ENCODE data around the gene CNTNAP4. TPM values are rescaled to one million over a fixed set of nuclear protein-coding genes. Genes with fewer than 3 reads are reported as not detected.

The CNTNAP4 gene
- total and polyA plus RNA-seq, 2 of the 4 experiments (the other 2 are of a cell fraction) = not detected

DNA sequence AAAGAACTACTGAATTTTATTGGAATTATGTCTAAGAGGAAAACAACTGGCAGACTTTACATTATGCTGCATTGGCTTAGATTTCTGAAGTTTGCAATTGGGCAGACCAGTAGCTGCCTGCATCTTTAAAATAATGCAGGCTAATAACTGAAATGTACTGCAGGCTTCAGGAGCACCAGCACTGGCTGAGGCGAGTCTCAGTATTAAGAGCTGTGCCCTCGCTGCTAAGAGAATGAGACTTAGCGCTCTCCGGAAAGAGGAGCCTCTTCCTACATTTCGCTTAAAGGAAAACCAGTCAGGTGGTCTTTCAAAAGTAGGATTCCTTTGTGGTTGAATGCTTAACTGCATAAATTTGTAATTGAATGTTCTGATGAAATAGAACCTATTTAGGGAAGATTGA, 885 bp downstream of the CNTNAP4 start:
- no peak overlapping the region for H3K4me2 ChIP-seq (ENCODE audit: low read depth, low read length)
- no peak overlapping the region for H4K8ac ChIP-seq (ENCODE audit: low read depth in 2 of 2, low read length in 2 of 2)
- H2BK20ac ChIP-seq (ENCODE audit: low read depth, low read length) = no peak overlapping the region
- H3K36me3 ChIP-seq (ENCODE audit: control insufficient read depth, insufficient read depth, low read length) = no peaks in the 10 kb centered on the region
- DNase-seq = no peak
- no peaks in the 10 kb centered on the region for H4K20me1 ChIP-seq (ENCODE audit: insufficient read depth, low read length)
- no peak overlapping the region for H2AK9ac ChIP-seq (replicated peaks; ENCODE audit: low read depth, low read length, poor library complexity)
- H2AK5ac ChIP-seq (ENCODE audit: low read depth, low read length) = no peak overlapping the region
- no peaks in the 10 kb centered on the region for H3K27me3 ChIP-seq (ENCODE audit: control insufficient read depth, insufficient read depth, low read length)
- no peak overlapping the region for H3K23ac ChIP-seq (ENCODE audit: low read depth, low read length)
- H2AFZ ChIP-seq (replicated peaks; ENCODE audit: low read length, poor library complexity) = no peak overlapping the region
- CTCF ChIA-PET = no interaction called here
- no peak overlapping the region for H4K5ac ChIP-seq (ENCODE audit: low read depth, low read length)
- no peaks in the 10 kb centered on the region for H3K4me1 ChIP-seq (ENCODE audit: control insufficient read depth, insufficient read depth, low read length)
- no peak overlapping the region for H3K27ac ChIP-seq (ENCODE audit: insufficient read depth, low read length)
- in situ Hi-C loops (cut with MboI; ENCODE audit: low sequenced_read_pairs) (no loop called here), dilution Hi-C loops (cut with HindIII; ENCODE audit: low sequenced_read_pairs, unreplicated experiment) (no loop called here), intact Hi-C loops (cut with micrococcal nuclease) (no loop called here)
- H3K4me3 ChIP-seq (ENCODE audit: insufficient read depth, low read depth, low read length) = no peak overlapping the region
- no peak overlapping the region for H4K91ac ChIP-seq (ENCODE audit: insufficient read depth, low read depth, low read length)
- H3K56ac ChIP-seq (ENCODE audit: extremely low read depth, insufficient read depth, low read length) = no peak overlapping the region
- no peak overlapping the region for H2BK120ac ChIP-seq (ENCODE audit: low read depth, low read length)
- TF ChIP-seq USF2 (IDR thresholded peaks at IDR 0.05; ENCODE audit: low read depth, low read length) (no peak), RFX5 (IDR thresholded peaks at IDR 0.05; ENCODE audit: low read depth, low read length) (no peak), RCOR1 (IDR thresholded peaks at IDR 0.05; ENCODE audit: insufficient replicate concordance, low read length) (no peak), CTCF (conservative IDR thresholded peaks at IDR 0.05; ENCODE audit: low read depth, low read length) (no peak), MAZ (IDR thresholded peaks at IDR 0.05; ENCODE audit: borderline replicate concordance, low read depth, low read length) (no peak), SMC3 (IDR thresholded peaks at IDR 0.05; ENCODE audit: low read depth, low read length) (no peak), CEBPB (IDR thresholded peaks at IDR 0.05; ENCODE audit: low read depth, low read length) (no peak)
- H3K4ac ChIP-seq (ENCODE audit: low read depth, low read length) = no peak overlapping the region
- ATAC-seq (ENCODE audit: low read depth) = no peak
- H3K79me1 ChIP-seq (ENCODE audit: low read depth in 1 of 2, low read length in 2 of 2) = no peaks in the 10 kb centered on the region
- H3K9me3 ChIP-seq (ENCODE audit: control insufficient read depth, insufficient read depth, low read length) = peaks cover 2% of the 10 kb centered on the region; the same call in 1 of the 2 replicates
- no TSS peak for BruUV-seq (replicated peaks)
- no peaks in the 10 kb centered on the region for H3K9me1 ChIP-seq (ENCODE audit: insufficient read depth, low read length)
- H3K9ac ChIP-seq (ENCODE audit: low read depth, low read length) = no peak overlapping the region
- no peak overlapping the region for H3K14ac ChIP-seq (replicated peaks; ENCODE audit: low read depth, low read length)
- H2BK15ac ChIP-seq (ENCODE audit: low read depth, low read length) = no peak overlapping the region
- no peak overlapping the region for H3K18ac ChIP-seq (ENCODE audit: low read depth, low read length)
- POLR2A ChIA-PET (ENCODE audit: unreplicated experiment) = no interaction called here
- no CpG with 5 or more reads among the region's 5 CpGs for WGBS, 2 experiments (ENCODE audit: extremely low coverage in 2 of 2, insufficient read length in 1 of 2)
- no peak overlapping the region for H2BK5ac ChIP-seq (ENCODE audit: low read depth, low read length, poor library complexity, severe bottlenecking)
